Naive B cell (primary cell): ENCODE data around the gene CPSF2. TPM values are rescaled to one million over a fixed set of nuclear protein-coding genes. Genes with fewer than 3 reads are reported as not detected.

Experiments used
- ATAC-seq, 2 donors: fragments of 150-1000 bp; cut with Tn5 transposase; 2 replicates each; pipeline ENCODE4 v1.10.0; 2021; ENCODE audit warnings: low read depth in 2 of 2, mild to moderate bottlenecking in 2 of 2, moderate library complexity in 2 of 2
- DNase-seq: peaks from one replicate; pipeline ENCODE4 v3.0.0; 2022
- H3K27ac Mint-ChIP-seq, 6 donors: one replicate each; pipeline ENCODE4 v1.8.0; 2020 to 2022; ENCODE audit warnings: mild to moderate bottlenecking in 6 of 6, mixed read lengths in 6 of 6, moderate library complexity in 5 of 6, inconsistent platforms in 2 of 6
- H3K27me3 Mint-ChIP-seq, 3 donors: one replicate each; pipeline ENCODE4 v1.8.0; 2021 to 2022; ENCODE audit warnings: mixed read lengths in 3 of 3, mild to moderate bottlenecking in 1 of 3
- H3K36me3 Mint-ChIP-seq, 2 donors: one replicate each; pipeline ENCODE4 v1.8.0; 2020 to 2022; ENCODE audit warnings: mixed read lengths in 2 of 2, inconsistent platforms in 1 of 2, mild to moderate bottlenecking in 1 of 2
- H3K4me1 Mint-ChIP-seq, 3 donors: one replicate each; pipeline ENCODE4 v1.8.0; 2020 to 2022; ENCODE audit warnings: mixed read lengths in 3 of 3, inconsistent platforms in 1 of 3, mild to moderate bottlenecking in 1 of 3, moderate library complexity in 1 of 3
- H3K4me3 Mint-ChIP-seq, 8 donors: one replicate each; pipeline ENCODE4 v1.8.0; 2020 to 2022; ENCODE audit warnings: mild to moderate bottlenecking in 8 of 8, mixed read lengths in 8 of 8, moderate library complexity in 8 of 8, inconsistent platforms in 2 of 8
- H3K9me3 Mint-ChIP-seq, 7 donors: one replicate each; pipeline ENCODE4 v1.8.0; 2020 to 2022; ENCODE audit warnings: mixed read lengths in 7 of 7, mild to moderate bottlenecking in 5 of 7, inconsistent platforms in 2 of 7, moderate library complexity in 1 of 7
- polyA plus RNA-seq, 6 donors: library from polyadenylated mRNA; unstranded; fragments of 300-500 nt; fragmentation: Illumina TruSeq; gene quantifications; one replicate each; pipeline ENCODE4 v1.2.3, GENCODE V29; 2021; ENCODE audit warnings: low read depth in 6 of 6

Gene CPSF2
- 10 to 100 TPM; 14.4 to 27.9 (median 20.5) TPM for polyA plus RNA-seq

- ATAC-seq, result peak; percentile 87 to 89
These were observed at the start of gene CPSF2, which contains the start of gene NDUFB1 for GRCh38 chr14:92121670-92122350. Gene CPSF2 (plus strand): TSS chr14:92121969. CDS start chr14:92130985, 9,016 bp downstream. Gene NDUFB1 (minus strand): TSS chr14:92121706. CDS start chr14:92117637, 4,069 bp downstream.

GRCh38 chr14:92074555-92074954 lies 47.2 kb upstream of the CPSF2 start:
- H3K4me3 Mint-ChIP-seq, result no peak overlapping the region
- ATAC-seq, result no peak
- H3K9me3 Mint-ChIP-seq, result no peaks in the 10 kb centered on the region
- DNase-seq, result no peak
- H3K36me3 Mint-ChIP-seq, result peaks cover 15 to 16% of the 10 kb centered on the region in 2 donors
- no peaks in the 10 kb centered on the region for H3K27me3 Mint-ChIP-seq
- peaks cover 0 to 4% (median 0%) of the 10 kb centered on the region in 3 donors for H3K4me1 Mint-ChIP-seq
- H3K27ac Mint-ChIP-seq, result peak overlapping the region in 2 of 6 donors; percentile 30 to 33

More at GRCh38 chr14:92121670-92122350, at the start of gene CPSF2, which contains the start of gene NDUFB1:
- Mint-ChIP-seq H3K9me3 (no peaks in the 10 kb centered on the region), H3K36me3 (peaks cover 0 to 11% of the 10 kb centered on the region in 2 donors), H3K4me3 (peak within 1 kb of the TSS; percentile 91 to 100 (median 99)), H3K27ac (peak within 1 kb of the TSS; percentile 95 to 100 (median 100)), H3K4me1 (peaks cover 30 to 57% (median 38%) of the 10 kb centered on the region in 3 donors), H3K27me3 (no peaks in the 10 kb centered on the region)
- peak; percentile 84 for DNase-seq

GRCh38 chr14:92088494-92088893 lies 33.3 kb upstream of the CPSF2 start:
- DNase-seq (no peak), ATAC-seq (no peak)
- Mint-ChIP-seq H3K9me3 (peaks cover 0 to 1% (median 0%) of the 10 kb centered on the region in 7 donors), H3K27ac (peak overlapping the region in 1 of 6 donors; percentile 39), H3K4me1 (no peaks in the 10 kb centered on the region), H3K27me3 (no peaks in the 10 kb centered on the region), H3K36me3 (peaks cover 15 to 27% of the 10 kb centered on the region in 2 donors), H3K4me3 (no peak overlapping the region)

DNA sequence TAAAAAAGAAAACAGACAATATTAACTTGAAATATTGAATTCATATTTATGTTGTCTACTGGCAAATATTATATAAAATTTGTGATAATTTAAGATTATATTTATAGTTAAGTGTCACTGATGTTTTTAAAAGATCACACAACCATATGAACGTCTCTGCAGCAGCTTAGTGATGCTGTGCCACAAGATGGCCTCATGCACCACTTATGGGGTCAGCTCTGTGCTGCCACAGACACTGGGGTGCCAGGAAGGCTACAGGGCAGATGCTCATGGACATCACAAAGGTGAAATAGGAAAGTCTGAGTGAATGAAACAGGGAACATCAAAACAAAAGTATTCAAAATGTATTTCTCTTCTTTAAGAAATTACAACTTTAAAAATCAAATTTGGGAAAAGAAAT lies 28.4 kb upstream of the CPSF2 start:
- DNase-seq (no peak), ATAC-seq (no peak)
- H3K27me3 Mint-ChIP-seq, result no peaks in the 10 kb centered on the region
- H3K4me3 Mint-ChIP-seq, result no peak overlapping the region
- no peaks in the 10 kb centered on the region for H3K9me3 Mint-ChIP-seq
- H3K4me1 Mint-ChIP-seq, result peaks cover 0 to under 1% (median 0%) of the 10 kb centered on the region in 3 donors
- peak overlapping the region in 1 of 6 donors; percentile 48 for H3K27ac Mint-ChIP-seq
- peaks cover 13 to 16% of the 10 kb centered on the region in 2 donors for H3K36me3 Mint-ChIP-seq

DNA sequence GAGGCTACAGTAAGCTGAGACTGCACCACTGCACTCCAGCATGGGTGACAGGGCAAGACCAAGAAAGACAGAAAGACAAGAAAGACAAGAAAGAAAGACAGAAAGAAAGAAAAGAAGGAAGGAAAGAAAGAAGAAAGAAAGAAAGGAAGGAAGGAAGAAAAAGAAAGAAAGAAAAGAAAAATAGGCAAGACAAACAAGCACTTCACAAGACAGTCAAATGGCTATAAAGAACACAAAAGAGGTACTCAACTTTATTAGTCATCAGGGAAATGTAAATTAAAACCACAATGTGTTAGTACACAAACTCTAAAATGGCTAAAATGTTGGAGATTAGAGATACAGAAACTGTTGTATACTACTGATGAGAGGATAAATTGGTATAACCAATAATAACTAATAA lies 22.0 kb upstream of the CPSF2 start:
- DNase-seq (no peak), ATAC-seq (no peak)
- Mint-ChIP-seq H3K9me3 (no peaks in the 10 kb centered on the region), H3K27me3 (no peaks in the 10 kb centered on the region), H3K4me1 (peaks cover 19 to 39% (median 34%) of the 10 kb centered on the region in 3 donors), H3K4me3 (peak overlapping the region in 1 of 8 donors; percentile 20), H3K36me3 (peaks cover 1 to 2% of the 10 kb centered on the region in 2 donors), H3K27ac (peak overlapping the region in 2 of 6 donors; percentile 6 to 53)

- Mint-ChIP-seq H3K4me3 (peak overlapping the region in 2 of 8 donors; percentile 25 to 77), H3K4me1 (peaks cover 34 to 51% (median 50%) of the 10 kb centered on the region in 3 donors), H3K27ac (no peak overlapping the region), H3K9me3 (no peaks in the 10 kb centered on the region), H3K27me3 (no peaks in the 10 kb centered on the region), H3K36me3 (no peaks in the 10 kb centered on the region)
- DNase-seq, result no peak
- no peak for ATAC-seq
These were observed 18.3 kb upstream of the CPSF2 start for GRCh38 chr14:92103363-92103989.

GRCh38 chr14:92105073-92105892 lies 16.5 kb upstream of the CPSF2 start:
- no peaks in the 10 kb centered on the region for H3K36me3 Mint-ChIP-seq
- no peaks in the 10 kb centered on the region for H3K27me3 Mint-ChIP-seq
- ATAC-seq (no peak), DNase-seq (no peak)
- H3K9me3 Mint-ChIP-seq, result no peaks in the 10 kb centered on the region
- peaks cover 26 to 38% (median 36%) of the 10 kb centered on the region in 3 donors for H3K4me1 Mint-ChIP-seq
- peak overlapping the region; percentile 91 to 98 (median 96) for H3K27ac Mint-ChIP-seq
- H3K4me3 Mint-ChIP-seq, result peak overlapping the region; percentile 92 to 99 (median 98)

GRCh38 chr14:92105893-92106142 lies 16.0 kb upstream of the CPSF2 start:
- Mint-ChIP-seq H3K27ac (peak overlapping the region; percentile 91 to 98 (median 96)), H3K36me3 (no peaks in the 10 kb centered on the region), H3K4me1 (peaks cover 26 to 38% (median 31%) of the 10 kb centered on the region in 3 donors), H3K9me3 (no peaks in the 10 kb centered on the region), H3K4me3 (peak overlapping the region; percentile 92 to 99 (median 98)), H3K27me3 (no peaks in the 10 kb centered on the region)
- peak; percentile 0 to 5 for ATAC-seq
- DNase-seq, result no peak

DNA sequence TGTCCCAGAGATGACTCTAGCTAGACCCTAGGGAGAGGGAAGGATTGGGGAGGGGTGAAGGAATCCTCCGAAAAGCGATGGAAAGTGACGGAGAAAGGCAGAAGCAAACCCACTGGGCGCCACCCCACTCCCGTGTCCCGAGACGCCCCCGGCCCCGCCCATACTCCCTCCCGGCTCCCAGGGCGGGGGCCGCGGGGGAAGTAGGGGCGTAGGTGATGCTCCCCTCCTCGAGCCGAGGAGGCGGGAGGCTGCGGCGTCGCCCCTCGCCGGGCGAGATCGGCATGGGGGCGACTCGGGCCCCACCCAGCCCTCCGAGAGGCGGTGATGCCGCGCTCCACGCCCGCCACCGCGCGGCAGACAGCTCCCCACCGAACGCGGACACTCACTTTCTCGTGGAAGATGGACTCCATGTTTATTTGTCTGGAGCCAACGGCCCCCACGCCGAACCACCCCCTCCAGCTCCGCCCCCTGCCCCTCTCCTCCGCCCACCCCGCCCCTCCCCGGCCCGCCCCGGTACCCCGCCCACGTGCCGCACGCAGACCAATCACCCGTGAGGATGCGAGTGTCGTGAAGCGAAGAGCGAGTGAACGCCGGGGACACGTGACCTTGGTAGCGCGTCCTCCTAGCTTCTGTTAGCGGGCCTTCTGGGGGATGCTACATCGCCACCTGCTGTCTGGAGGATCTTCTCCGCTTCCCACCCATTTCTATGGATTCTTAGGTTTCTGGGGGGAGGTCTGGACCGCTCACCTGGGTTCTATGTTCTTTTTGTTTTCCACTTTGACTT lies 15.4 kb upstream of the CPSF2 start, which contains the start of gene ATXN3:
Gene ATXN3 (minus strand): TSS at position 440 of the 784 bp plus-strand sequence. CDS start 30 bp downstream, at position 410.
- ATAC-seq (peak; percentile 91 to 93), DNase-seq (peak; percentile 92)
- peaks cover 26 to 38% (median 31%) of the 10 kb centered on the region in 3 donors for H3K4me1 Mint-ChIP-seq
- H3K36me3 Mint-ChIP-seq, result no peaks in the 10 kb centered on the region
- H3K27ac Mint-ChIP-seq, result peak within 1 kb of the TSS; percentile 91 to 98 (median 96)
- no peaks in the 10 kb centered on the region for H3K9me3 Mint-ChIP-seq
- H3K4me3 Mint-ChIP-seq, result peak within 1 kb of the TSS; percentile 92 to 99 (median 98)
- no peaks in the 10 kb centered on the region for H3K27me3 Mint-ChIP-seq

DNA sequence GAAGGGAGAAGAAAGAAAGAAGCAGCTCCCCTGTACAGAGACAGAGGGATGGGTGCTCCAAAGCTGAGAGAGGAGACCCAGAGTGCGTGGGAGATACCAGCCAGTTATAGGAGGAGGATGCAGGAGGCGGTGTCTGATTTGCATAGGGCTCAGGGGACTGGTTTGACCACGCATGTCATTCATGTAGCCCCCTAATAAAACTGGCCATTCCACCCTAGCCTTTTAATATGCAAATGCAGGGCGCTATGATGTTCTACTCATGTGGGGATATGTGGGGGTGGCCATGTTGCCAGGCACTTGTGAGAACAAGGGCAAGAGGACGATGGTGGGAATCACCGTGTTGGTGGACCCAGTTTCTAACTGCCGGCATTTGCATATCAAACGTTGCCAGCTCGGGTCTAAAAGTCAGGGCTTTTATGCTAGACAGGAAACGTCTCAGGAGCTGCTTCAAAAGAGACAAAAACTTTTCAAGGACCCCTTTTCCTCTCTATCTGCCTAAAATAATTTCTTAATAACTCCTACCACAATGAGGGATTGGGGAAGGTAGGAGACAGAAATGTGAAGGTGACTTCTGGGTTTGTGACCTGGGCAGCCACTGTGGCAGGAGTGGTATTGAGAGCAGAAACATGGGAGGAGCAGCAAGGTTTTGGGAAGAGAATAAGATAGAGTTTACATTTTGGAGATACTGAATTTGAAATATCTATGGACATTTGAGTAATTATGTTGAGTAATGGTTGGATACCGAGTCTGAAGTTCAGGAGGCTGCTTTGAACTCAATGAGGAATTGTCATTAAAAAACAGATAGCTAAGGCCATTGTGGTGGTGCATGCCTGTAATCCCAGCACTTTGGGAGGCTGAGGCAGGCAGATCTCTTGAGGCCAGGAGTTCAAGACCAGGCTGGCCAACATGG lies 13.2 kb upstream of the CPSF2 start:
- Mint-ChIP-seq H3K4me1 (peaks cover 15 to 23% (median 16%) of the 10 kb centered on the region in 3 donors), H3K9me3 (no peaks in the 10 kb centered on the region), H3K36me3 (no peaks in the 10 kb centered on the region), H3K27ac (peak overlapping the region in 3 of 6 donors; percentile 27 to 80 (median 63)), H3K27me3 (no peaks in the 10 kb centered on the region), H3K4me3 (peak overlapping the region in 4 of 8 donors; percentile 7 to 27 (median 15))
- ATAC-seq (no peak), DNase-seq (no peak)

- no peaks in the 10 kb centered on the region for H3K27me3 Mint-ChIP-seq
- H3K4me1 Mint-ChIP-seq, result peaks cover 13 to 21% (median 16%) of the 10 kb centered on the region in 3 donors
- peak overlapping the region in 1 of 6 donors; percentile 63 for H3K27ac Mint-ChIP-seq
- ATAC-seq (no peak), DNase-seq (no peak)
- H3K4me3 Mint-ChIP-seq, result peak overlapping the region in 1 of 8 donors; percentile 14
- H3K9me3 Mint-ChIP-seq, result no peaks in the 10 kb centered on the region
- H3K36me3 Mint-ChIP-seq, result no peaks in the 10 kb centered on the region
These were observed 12.3 kb upstream of the CPSF2 start for GRCh38 chr14:92109490-92109889.
